HepG2 (cell line): ENCODE data around the gene DNASE1. TPM values are rescaled to one million over a fixed set of nuclear protein-coding genes. Genes with fewer than 3 reads are reported as not detected.
A peak's percentile ranks its signal among the peaks of the same experiment; 100 is the strongest.

Experiments used
- ATF1 ChIP-seq: IDR thresholded peaks from 2 replicates; pipeline ENCODE4 v1.6.1; 2016; ENCODE audit warnings: mild to moderate bottlenecking, control low read depth
- CEBPG ChIP-seq: IDR thresholded peaks from 2 replicates; pipeline ENCODE4 v1.6.1; 2016
- ELF1 ChIP-seq: sonication (generic); formaldehyde crosslinking; IDR thresholded peaks from 2 replicates; pipeline ENCODE4 v1.4.0; 2020; ENCODE audit warnings: missing genetic modification reagents
- HNRNPL ChIP-seq: fragments of 200-400 bp; formaldehyde crosslinking; IDR thresholded peaks from 2 replicates; pipeline ENCODE4 v1.6.1; 2017; ENCODE audit warnings: mild to moderate bottlenecking, low read depth, low read length
- KDM4B ChIP-seq: sonication (generic); formaldehyde crosslinking; IDR thresholded peaks from 2 replicates; pipeline ENCODE4 v1.4.0; 2020; ENCODE audit warnings: missing genetic modification reagents
- KLF16 ChIP-seq, 2 experiments: sonication (generic) in 1 of 2; formaldehyde crosslinking in 1 of 2; IDR thresholded peaks; 2 replicates each; pipeline versions ENCODE4 v1.6.1 to v1.8.0; 2016 to 2023; ENCODE audit warnings: missing genetic modification reagents in 2 of 2, missing compliant biosample characterization in 1 of 2
- SYNCRIP ChIP-seq: fragments of 200-400 bp; formaldehyde crosslinking; IDR thresholded peaks from 2 replicates; pipeline ENCODE4 v1.6.1; 2018; ENCODE audit warnings: mild to moderate bottlenecking, low read depth, low read length; ENCODE audit not compliant: insufficient read depth
- YEATS2 ChIP-seq: sonication (generic); formaldehyde crosslinking; IDR thresholded peaks from 2 replicates; pipeline ENCODE4 v1.4.0; 2020; ENCODE audit warnings: missing genetic modification reagents, borderline replicate concordance
- ZBTB44 ChIP-seq: sonication (generic); formaldehyde crosslinking; IDR thresholded peaks from 2 replicates; pipeline ENCODE4 v1.4.0; 2020; ENCODE audit warnings: missing genetic modification reagents
- ZC3H4 ChIP-seq: sonication (generic); formaldehyde crosslinking; IDR thresholded peaks from 2 replicates; pipeline ENCODE4 v1.4.0; 2020; ENCODE audit warnings: missing genetic modification reagents, borderline replicate concordance
- ZNF3 ChIP-seq: IDR thresholded peaks from 2 replicates; pipeline ENCODE4 v1.7.0; 2017; ENCODE audit warnings: inconsistent platforms
- ZNF317 ChIP-seq: sonication (generic); formaldehyde crosslinking; IDR thresholded peaks from 2 replicates; pipeline ENCODE4 v1.5.0; 2020; ENCODE audit warnings: mild to moderate bottlenecking, missing genetic modification reagents
- ZNF468 ChIP-seq: sonication (generic); formaldehyde crosslinking; IDR thresholded peaks from 2 replicates; pipeline ENCODE4 v1.8.0; 2022; ENCODE audit warnings: mild to moderate bottlenecking, moderate library complexity, missing genetic modification reagents
- ZNF513 ChIP-seq: sonication (generic); formaldehyde crosslinking; conservative IDR thresholded peaks from 2 replicates; pipeline ENCODE4 v1.5.0; 2020; ENCODE audit warnings: missing genetic modification reagents
- ZNF589 ChIP-seq: sonication (generic); formaldehyde crosslinking; conservative IDR thresholded peaks from 2 replicates; pipeline ENCODE4 v1.8.0; 2022; ENCODE audit warnings: mild to moderate bottlenecking, moderate library complexity, missing genetic modification reagents
- ZNF660 ChIP-seq: sonication (generic); formaldehyde crosslinking; IDR thresholded peaks from 2 replicates; pipeline ENCODE4 v1.5.1; 2020; ENCODE audit warnings: mild to moderate bottlenecking, low read depth, missing genetic modification reagents, borderline replicate concordance
- polyA plus RNA-seq, 8 experiments: library from polyadenylated mRNA; depleted of rRNA in 3 of 8; stranded (reverse) in 7 of 8; unstranded in 1 of 8; fragments of >200 nt; fragmentation: Illumina TruSeq in 4 of 8; extraction: Trizol in 4 of 8; gene quantifications; 2 replicates each; pipeline versions ENCODE4 v1.2.1 to v1.2.3, GENCODE V29; 2011 to 2016; ENCODE audit warnings: low read depth in 4 of 8, missing spikeins in 1 of 8, mixed read lengths in 1 of 8; ENCODE audit not compliant: insufficient read depth in 1 of 8
- total RNA-seq, 5 experiments: library from RNA; depleted of rRNA; stranded (reverse); fragments of >200 nt; fragmentation: Illumina TruSeq; extraction: Trizol; gene quantifications; 2 replicates each; pipeline ENCODE4 v1.2.3, GENCODE V29; 2016; ENCODE audit warnings: low read depth in 1 of 5
- TF ChIP-seq, protein P1 (sequence below), 2 experiments: sonication (generic) in 1 of 2; formaldehyde crosslinking in 1 of 2; IDR thresholded peaks; 2 replicates each; pipeline versions ENCODE4 v1.4.0 to v1.6.1; 2016 to 2020; ENCODE audit warnings: borderline replicate concordance in 1 of 2, low read depth in 1 of 2, mild to moderate bottlenecking in 1 of 2, missing genetic modification reagents in 1 of 2
- TF ChIP-seq, protein P2 (sequence below): sonication (generic); formaldehyde crosslinking; IDR thresholded peaks from 2 replicates; pipeline ENCODE4 v1.4.0; 2020; ENCODE audit warnings: missing genetic modification reagents, borderline replicate concordance

The DNASE1 gene
- total and polyA plus RNA-seq, 2 of the 13 experiments (the other 11 are each of a cell fraction or from before 2014, with no cell fraction given), result 7.1 to 11.1 TPM

GRCh38 chr16:3695610-3696369 is 41.3 kb downstream of the DNASE1 start (continued):
- TF ChIP-seq ZC3H4 (CRISPR knock-in tag) (no peak), YEATS2 (no peak), ZNF468 (CRISPR knock-in tag) (no peak), ATF1 (CRISPR knock-in tag) (peak; percentile 74), ZNF660 (CRISPR knock-in tag) (no peak), CEBPG (CRISPR knock-in tag) (0 out of 2 replicates have a peak, but pooled peaks have one; percentile 44), ZNF589 (CRISPR knock-in tag) (peak; percentile 89), ELF1 (CRISPR knock-in tag) (no peak; the same call in none of the 2 replicates), SYNCRIP (no peak), ZBTB44 (CRISPR knock-in tag) (peak; percentile 44; the same call in 1 of the 2 replicates), HNRNPL (no peak), ZNF3 (no peak; the same call in 1 of the 2 replicates), KLF16 (CRISPR knock-in tag; IDR thresholded peaks at IDR 0.05) (peak in 1 of 2 experiments; percentile 81; a peak in 2 of 4 replicates), ZNF317 (CRISPR knock-in tag) (peak; percentile 75; the same call in 1 of the 2 replicates), ZNF513 (no peak), KDM4B (peak; percentile 10; the same call in 1 of the 2 replicates)
- TF ChIP-seq, protein P1, sequence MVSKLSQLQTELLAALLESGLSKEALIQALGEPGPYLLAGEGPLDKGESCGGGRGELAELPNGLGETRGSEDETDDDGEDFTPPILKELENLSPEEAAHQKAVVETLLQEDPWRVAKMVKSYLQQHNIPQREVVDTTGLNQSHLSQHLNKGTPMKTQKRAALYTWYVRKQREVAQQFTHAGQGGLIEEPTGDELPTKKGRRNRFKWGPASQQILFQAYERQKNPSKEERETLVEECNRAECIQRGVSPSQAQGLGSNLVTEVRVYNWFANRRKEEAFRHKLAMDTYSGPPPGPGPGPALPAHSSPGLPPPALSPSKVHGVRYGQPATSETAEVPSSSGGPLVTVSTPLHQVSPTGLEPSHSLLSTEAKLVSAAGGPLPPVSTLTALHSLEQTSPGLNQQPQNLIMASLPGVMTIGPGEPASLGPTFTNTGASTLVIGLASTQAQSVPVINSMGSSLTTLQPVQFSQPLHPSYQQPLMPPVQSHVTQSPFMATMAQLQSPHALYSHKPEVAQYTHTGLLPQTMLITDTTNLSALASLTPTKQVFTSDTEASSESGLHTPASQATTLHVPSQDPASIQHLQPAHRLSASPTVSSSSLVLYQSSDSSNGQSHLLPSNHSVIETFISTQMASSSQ (IDR thresholded peaks at IDR 0.05; ENCODE audit: low read depth), result 0 out of 2 replicates have a peak, but pooled peaks have one; percentile 21
- TF ChIP-seq, protein P1 (CRISPR knock-in tag; IDR thresholded peaks at IDR 0.05; ENCODE audit: borderline replicate concordance), result peak; percentile 80; the same call in 1 of the 2 replicates
- TF ChIP-seq, protein P2, sequence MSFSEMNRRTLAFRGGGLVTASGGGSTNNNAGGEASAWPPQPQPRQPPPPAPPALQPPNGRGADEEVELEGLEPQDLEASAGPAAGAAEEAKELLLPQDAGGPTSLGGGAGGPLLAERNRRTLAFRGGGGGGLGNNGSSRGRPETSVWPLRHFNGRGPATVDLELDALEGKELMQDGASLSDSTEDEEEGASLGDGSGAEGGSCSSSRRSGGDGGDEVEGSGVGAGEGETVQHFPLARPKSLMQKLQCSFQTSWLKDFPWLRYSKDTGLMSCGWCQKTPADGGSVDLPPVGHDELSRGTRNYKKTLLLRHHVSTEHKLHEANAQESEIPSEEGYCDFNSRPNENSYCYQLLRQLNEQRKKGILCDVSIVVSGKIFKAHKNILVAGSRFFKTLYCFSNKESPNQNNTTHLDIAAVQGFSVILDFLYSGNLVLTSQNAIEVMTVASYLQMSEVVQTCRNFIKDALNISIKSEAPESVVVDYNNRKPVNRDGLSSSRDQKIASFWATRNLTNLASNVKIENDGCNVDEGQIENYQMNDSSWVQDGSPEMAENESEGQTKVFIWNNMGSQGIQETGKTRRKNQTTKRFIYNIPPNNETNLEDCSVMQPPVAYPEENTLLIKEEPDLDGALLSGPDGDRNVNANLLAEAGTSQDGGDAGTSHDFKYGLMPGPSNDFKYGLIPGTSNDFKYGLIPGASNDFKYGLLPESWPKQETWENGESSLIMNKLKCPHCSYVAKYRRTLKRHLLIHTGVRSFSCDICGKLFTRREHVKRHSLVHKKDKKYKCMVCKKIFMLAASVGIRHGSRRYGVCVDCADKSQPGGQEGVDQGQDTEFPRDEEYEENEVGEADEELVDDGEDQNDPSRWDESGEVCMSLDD (CRISPR knock-in tag), result peak; percentile 51; the same call in 1 of the 2 replicates
